DND-41 (cell line): ENCODE results near the gene TCF23.

Experiments
- EZH2 ChIP-seq: IDR thresholded peaks from 3 replicates; pipeline ENCODE4 v1.6.1; 2012; ENCODE audit warnings: borderline replicate concordance, low read depth, mild to moderate bottlenecking, moderate library complexity, low read length, inconsistent platforms; ENCODE audit not compliant: severe bottlenecking
- TF ChIP-seq, protein P1 (sequence below): IDR thresholded peaks from 2 replicates; pipeline ENCODE4 v1.5.1; 2012; ENCODE audit warnings: borderline replicate concordance, low read length, moderate library complexity, mild to moderate bottlenecking; ENCODE audit not compliant: poor library complexity, severe bottlenecking; ENCODE audit errors: extremely low read depth

DNA sequence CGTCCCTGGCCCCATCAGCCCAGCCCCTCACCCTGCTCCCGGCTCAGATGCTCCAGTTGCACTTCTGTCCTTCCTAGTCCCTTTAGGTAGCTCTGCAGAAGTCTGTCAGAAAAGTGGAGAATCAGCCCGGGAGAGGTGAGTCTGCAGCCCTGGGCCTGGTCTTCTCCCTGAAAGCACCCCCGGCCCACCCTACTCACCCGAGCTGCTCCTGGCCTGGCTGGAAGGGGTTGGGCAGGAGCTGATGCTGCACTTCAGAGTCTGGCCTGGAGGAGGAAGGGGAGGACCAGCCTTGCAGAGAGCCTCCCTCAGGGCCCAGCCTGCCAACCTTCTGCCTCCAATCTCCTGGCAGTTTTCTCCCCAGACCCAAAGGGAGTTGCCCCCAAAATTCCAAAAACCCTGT, 46.5 kb upstream of the TCF23 start:
- TF ChIP-seq EZH2 = no peak
- TF ChIP-seq, protein P1, sequence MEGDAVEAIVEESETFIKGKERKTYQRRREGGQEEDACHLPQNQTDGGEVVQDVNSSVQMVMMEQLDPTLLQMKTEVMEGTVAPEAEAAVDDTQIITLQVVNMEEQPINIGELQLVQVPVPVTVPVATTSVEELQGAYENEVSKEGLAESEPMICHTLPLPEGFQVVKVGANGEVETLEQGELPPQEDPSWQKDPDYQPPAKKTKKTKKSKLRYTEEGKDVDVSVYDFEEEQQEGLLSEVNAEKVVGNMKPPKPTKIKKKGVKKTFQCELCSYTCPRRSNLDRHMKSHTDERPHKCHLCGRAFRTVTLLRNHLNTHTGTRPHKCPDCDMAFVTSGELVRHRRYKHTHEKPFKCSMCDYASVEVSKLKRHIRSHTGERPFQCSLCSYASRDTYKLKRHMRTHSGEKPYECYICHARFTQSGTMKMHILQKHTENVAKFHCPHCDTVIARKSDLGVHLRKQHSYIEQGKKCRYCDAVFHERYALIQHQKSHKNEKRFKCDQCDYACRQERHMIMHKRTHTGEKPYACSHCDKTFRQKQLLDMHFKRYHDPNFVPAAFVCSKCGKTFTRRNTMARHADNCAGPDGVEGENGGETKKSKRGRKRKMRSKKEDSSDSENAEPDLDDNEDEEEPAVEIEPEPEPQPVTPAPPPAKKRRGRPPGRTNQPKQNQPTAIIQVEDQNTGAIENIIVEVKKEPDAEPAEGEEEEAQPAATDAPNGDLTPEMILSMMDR = no peak
